Caco-2 (cell line): ENCODE measurements around the gene KRT6C. TPM values are rescaled to one million over a fixed set of nuclear protein-coding genes. Genes with fewer than 3 reads are reported as not detected.

Experiments
- BruUV-seq: library from RNA; stranded (reverse); fragments of 400-500 nt; replicated peaks from 2 replicates; lab custom pipeline; 2021; lab: Mats Ljungman, UMichigan
- CTCF ChIA-PET: fragments of 300-600 bp; sonication (Branson Sonifier 250); formaldehyde crosslinking; loops from one replicate; lab custom pipeline; 2022; ENCODE audit warnings: antibody characterized with exemption; lab: Charles Lee
- POLR2A ChIA-PET: fragments of 300-600 bp; sonication (Branson Sonifier 250); formaldehyde crosslinking; loops from one replicate; lab custom pipeline; 2022; ENCODE audit warnings: antibody characterized with exemption; lab: Charles Lee
- DNase-seq, 2 experiments: peaks; one replicate each; pipeline versions ENCODE4 v3.0.0 to v3.0.0-alpha.2; 2020 to 2022
- H3K27me3 ChIP-seq: replicated peaks from 2 replicates; pipeline ENCODE4 v1.6.0; 2011; ENCODE audit warnings: low read length; ENCODE audit not compliant: control insufficient read depth, insufficient read depth
- H3K36me3 ChIP-seq: 2 replicates; pipeline ENCODE4 v1.5.1; 2011; ENCODE audit warnings: low read length; ENCODE audit not compliant: control insufficient read depth, insufficient read depth
- H3K4me1 ChIP-seq: fragments of 250-450 bp; sonication (Bioruptor Pico); 2 replicates; pipeline ENCODE4 v1.5.1; 2020; ENCODE audit warnings: mild to moderate bottlenecking
- H3K4me3 ChIP-seq: 2 replicates; pipeline ENCODE4 v1.5.1; 2011; ENCODE audit warnings: low read depth, mild to moderate bottlenecking, control low read depth, low read length
- H3K9me3 ChIP-seq: fragments of 250-450 bp; sonication (Bioruptor Pico); 2 replicates; pipeline ENCODE4 v1.5.1; 2020; ENCODE audit warnings: mild to moderate bottlenecking, moderate library complexity
- H3K27ac Mint-ChIP-seq: one replicate; pipeline ENCODE4 v1.8.0; 2022; ENCODE audit warnings: mixed read lengths; ENCODE audit not compliant: unreplicated experiment
- H3K27me3 Mint-ChIP-seq: one replicate; pipeline ENCODE4 v1.8.0; 2022; ENCODE audit warnings: mixed read lengths; ENCODE audit not compliant: insufficient read depth, unreplicated experiment
- H3K36me3 Mint-ChIP-seq: one replicate; pipeline ENCODE4 v1.8.0; 2022; ENCODE audit warnings: mild to moderate bottlenecking, mixed read lengths; ENCODE audit not compliant: insufficient read depth, unreplicated experiment
- H3K4me1 Mint-ChIP-seq: one replicate; pipeline ENCODE4 v1.8.0; 2022; ENCODE audit warnings: low read depth, mixed read lengths; ENCODE audit not compliant: unreplicated experiment
- H3K4me3 Mint-ChIP-seq: one replicate; pipeline ENCODE4 v1.8.0; 2022; ENCODE audit warnings: mild to moderate bottlenecking, moderate library complexity, mixed read lengths; ENCODE audit not compliant: unreplicated experiment
- H3K9me3 Mint-ChIP-seq: one replicate; pipeline ENCODE4 v1.8.0; 2022; ENCODE audit warnings: mixed read lengths; ENCODE audit not compliant: unreplicated experiment
- CTCF ChIP-seq, 2 experiments: fragments of 200-600 bp in 1 of 2; IDR thresholded peaks; 1 replicate in 1 of 2; 2 replicates in 1 of 2; pipeline versions ENCODE4 v1.5.1 to v1.8.0; 2011 to 2022; ENCODE audit warnings: antibody characterized with exemption in 1 of 2, control low read depth in 1 of 2, inconsistent platforms in 1 of 2, low read depth in 1 of 2, low read length in 1 of 2, mild to moderate bottlenecking in 1 of 2, moderate library complexity in 1 of 2; ENCODE audit not compliant: insufficient read depth in 1 of 2, severe bottlenecking in 1 of 2, unreplicated experiment in 1 of 2
- intact Hi-C: fragments of 100-400 bp; cut with micrococcal nuclease; formaldehyde crosslinking; loops from one replicate; pipeline ENCODE4 v1.10.0; 2022; ENCODE audit not compliant: unreplicated experiment
- total RNA-seq: library from RNA; stranded (reverse); gene quantifications from 2 replicates; pipeline ENCODE4 v1.2.3, GENCODE V29; 2022

Gene KRT6C
- total RNA-seq, 1 experiment from 2014 or later, result not detected

- intact Hi-C loops, result no loop called here
- Mint-ChIP-seq H3K9me3 (no peaks in the 10 kb centered on the region), H3K27me3 (no peaks in the 10 kb centered on the region), H3K4me1 (no peaks in the 10 kb centered on the region), H3K27ac (no peak overlapping the region), H3K36me3 (no peaks in the 10 kb centered on the region), H3K4me3 (no peak overlapping the region)
- TF ChIP-seq CTCF (IDR thresholded peaks at IDR 0.05; ENCODE audit: insufficient read depth in 1 of 2, low read depth in 1 of 2, low read length in 1 of 2, severe bottlenecking in 1 of 2, unreplicated experiment in 1 of 2), result no peak
- H3K4me1 ChIP-seq, result peaks cover 19% of the 10 kb centered on the region
- no TSS peak for BruUV-seq
- POLR2A ChIA-PET, result interaction anchor here (0.6 kb wide), 1 partner anchor 18 kb away, joined by 3 read pairs; no protein-coding TSS in a partner anchor
- no peaks in the 10 kb centered on the region for H3K9me3 ChIP-seq
- no peaks in the 10 kb centered on the region for H3K36me3 ChIP-seq
- H3K27me3 ChIP-seq, result no peaks in the 10 kb centered on the region
- CTCF ChIA-PET, result no interaction called here
- DNase-seq, result no peak
- no peak overlapping the region for H3K4me3 ChIP-seq
These were observed 45.2 kb upstream of the KRT6C start for GRCh38 chr12:52518574-52519386.

GRCh38 chr12:52517888-52518287, 44.3 kb upstream of the KRT6C start:
- no peak overlapping the region for H3K4me3 Mint-ChIP-seq
- H3K4me1 ChIP-seq, result peaks cover 16% of the 10 kb centered on the region
- H3K4me1 Mint-ChIP-seq, result no peaks in the 10 kb centered on the region
- ChIA-PET POLR2A (no interaction called here), CTCF (no interaction called here)
- TF ChIP-seq CTCF (IDR thresholded peaks at IDR 0.05; ENCODE audit: insufficient read depth in 1 of 2, low read depth in 1 of 2, low read length in 1 of 2, severe bottlenecking in 1 of 2, unreplicated experiment in 1 of 2), result no peak
- no peaks in the 10 kb centered on the region for H3K9me3 ChIP-seq
- H3K27me3 ChIP-seq, result no peaks in the 10 kb centered on the region
- H3K36me3 Mint-ChIP-seq, result no peaks in the 10 kb centered on the region
- intact Hi-C loops, result no loop called here
- H3K27ac Mint-ChIP-seq, result no peak overlapping the region
- no peak overlapping the region for H3K4me3 ChIP-seq
- H3K36me3 ChIP-seq, result no peaks in the 10 kb centered on the region
- no peaks in the 10 kb centered on the region for H3K9me3 Mint-ChIP-seq
- no peak for DNase-seq
- no TSS peak for BruUV-seq
- no peaks in the 10 kb centered on the region for H3K27me3 Mint-ChIP-seq

- no peaks in the 10 kb centered on the region for H3K9me3 Mint-ChIP-seq
These were observed 43.6 kb upstream of the KRT6C start for GRCh38 chr12:52517005-52517835.

More at GRCh38 chr12:52517005-52517835, 43.6 kb upstream of the KRT6C start:
- Histone ChIP-seq H3K36me3 (no peaks in the 10 kb centered on the region), H3K4me3 (no peak overlapping the region), H3K9me3 (no peaks in the 10 kb centered on the region), H3K4me1 (peaks cover 11% of the 10 kb centered on the region), H3K27me3 (no peaks in the 10 kb centered on the region)
- no peaks in the 10 kb centered on the region for H3K27me3 Mint-ChIP-seq
- TF ChIP-seq CTCF (IDR thresholded peaks at IDR 0.05; ENCODE audit: insufficient read depth in 1 of 2, low read depth in 1 of 2, low read length in 1 of 2, severe bottlenecking in 1 of 2, unreplicated experiment in 1 of 2), result no peak
- H3K36me3 Mint-ChIP-seq, result no peaks in the 10 kb centered on the region
- intact Hi-C loops, result no loop called here
- H3K4me3 Mint-ChIP-seq, result no peak overlapping the region
- BruUV-seq, result no TSS peak
- H3K27ac Mint-ChIP-seq, result peak overlapping the region; percentile 40
- ChIA-PET CTCF (no interaction called here), POLR2A (no interaction called here)
- DNase-seq, result no peak
- no peaks in the 10 kb centered on the region for H3K4me1 Mint-ChIP-seq
